Activated T-helper 2 cell treated with anti-CD3 and anti-CD28 coated beads, Interferon-gamma antibody, Interleukin-2, Interleukin-4, amounts not matched to agents 10 μg/mL and 5 μg/mL and 100 μg/mL, durations not matched to agents 14 hours and 24 hours and 36 hours (primary cell): ENCODE data around the gene ZNF786. TPM values are rescaled to one million over a fixed set of nuclear protein-coding genes. Genes with fewer than 3 reads are reported as not detected.
A peak's percentile ranks its signal among the peaks of the same experiment; 100 is the strongest.
"Not testable (repeated sequence)": the region's sequence is repeated elsewhere in the genome, so short reads cannot be mapped to it uniquely, and the experiment has no call there.

ENCODE experiments used
- DNase-seq: peaks from one replicate; pipeline ENCODE4 v3.0.0; 2021; ENCODE audit warnings: low spot score
- H3K27ac Mint-ChIP-seq: one replicate; pipeline ENCODE4 v1.8.0; 2021; ENCODE audit warnings: mixed read lengths
- H3K27me3 Mint-ChIP-seq: one replicate; pipeline ENCODE4 v1.8.0; 2021; ENCODE audit warnings: low read depth, mixed read lengths
- H3K36me3 Mint-ChIP-seq: one replicate; pipeline ENCODE4 v1.8.0; 2021; ENCODE audit warnings: low read depth, mixed read lengths
- H3K4me1 Mint-ChIP-seq: one replicate; pipeline ENCODE4 v1.8.0; 2021; ENCODE audit warnings: low read depth, mixed read lengths
- H3K4me3 Mint-ChIP-seq: one replicate; pipeline ENCODE4 v1.8.0; 2021; ENCODE audit warnings: low read depth, mild to moderate bottlenecking, moderate library complexity, mixed read lengths
- H3K9me3 Mint-ChIP-seq: one replicate; pipeline ENCODE4 v1.8.0; 2021; ENCODE audit warnings: mixed read lengths
- intact Hi-C: fragments of 100-400 bp; cut with micrococcal nuclease; formaldehyde crosslinking; loops from one replicate; pipeline ENCODE4 v1.15.1; 2023
- total RNA-seq: library from RNA; stranded (reverse); gene quantifications from 2 replicates; pipeline ENCODE4 v1.2.3, GENCODE V29; 2022

Gene ZNF786
- total RNA-seq, 1 donor from 2014 or later: 10.0 TPM

- Mint-ChIP-seq H3K27ac (no peak overlapping the region), H3K9me3 (no peaks in the 10 kb centered on the region), H3K4me1 (no peaks in the 10 kb centered on the region), H3K4me3 (no peak overlapping the region), H3K27me3 (no peaks in the 10 kb centered on the region), H3K36me3 (no peaks in the 10 kb centered on the region)
- intact Hi-C loops: no loop called here
- DNase-seq: no peak
Observed at GRCh38 chr7:149103424-149103823, 12.9 kb upstream of the ZNF786 start.

DNA sequence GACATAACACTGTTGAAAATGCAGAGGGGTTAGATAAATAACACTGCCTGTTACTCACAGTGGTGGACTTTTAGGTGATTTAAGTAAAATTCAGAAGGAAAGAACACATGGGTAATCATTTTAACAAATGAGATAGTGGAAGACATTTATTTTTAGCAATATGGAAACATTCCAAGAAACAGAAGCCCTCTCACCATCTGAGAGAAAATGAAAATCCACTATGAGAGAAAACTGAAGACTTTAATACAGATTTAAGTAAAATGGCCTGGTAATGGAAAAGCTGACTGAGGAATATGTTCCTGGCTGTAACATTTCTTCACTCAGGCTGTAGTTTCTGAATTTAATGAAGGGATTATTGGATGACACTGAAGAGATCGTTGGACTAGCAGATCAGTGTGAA lies 12.1 kb upstream of the ZNF786 start:
- H3K27me3 Mint-ChIP-seq: no peaks in the 10 kb centered on the region

DNA sequence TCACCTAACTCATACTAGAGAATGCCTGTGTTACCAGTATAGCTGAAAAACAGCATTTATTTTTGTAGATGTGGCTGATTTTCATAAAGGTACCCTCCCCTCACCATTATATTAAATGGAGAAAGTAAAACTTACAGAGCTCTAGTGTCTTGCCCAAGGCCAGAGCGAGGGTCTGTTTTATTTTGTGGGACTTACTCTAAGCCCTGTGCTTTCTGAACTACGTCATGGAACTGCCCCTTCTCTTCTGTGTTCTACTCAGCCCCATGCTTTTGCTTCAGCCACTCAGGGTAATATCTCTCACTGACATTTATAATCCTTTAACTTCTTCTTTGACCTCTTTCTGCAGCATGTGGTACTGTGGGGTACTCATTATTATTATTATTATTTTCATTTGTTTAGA lies 10.3 kb upstream of the ZNF786 start:
- no peak for DNase-seq
- no peaks in the 10 kb centered on the region for H3K4me1 Mint-ChIP-seq
- H3K36me3 Mint-ChIP-seq: no peaks in the 10 kb centered on the region
- H3K4me3 Mint-ChIP-seq: no peak overlapping the region
- H3K9me3 Mint-ChIP-seq: no peaks in the 10 kb centered on the region
- no peak overlapping the region for H3K27ac Mint-ChIP-seq
- intact Hi-C loops: no loop called here
- no peaks in the 10 kb centered on the region for H3K27me3 Mint-ChIP-seq

More for the DNA sequence above, 12.1 kb upstream of the ZNF786 start:
- H3K9me3 Mint-ChIP-seq: no peaks in the 10 kb centered on the region
- no peak overlapping the region for H3K4me3 Mint-ChIP-seq
- no peaks in the 10 kb centered on the region for H3K4me1 Mint-ChIP-seq
- intact Hi-C loops: no loop called here
- DNase-seq: no peak
- H3K36me3 Mint-ChIP-seq: no peaks in the 10 kb centered on the region
- no peak overlapping the region for H3K27ac Mint-ChIP-seq

DNA sequence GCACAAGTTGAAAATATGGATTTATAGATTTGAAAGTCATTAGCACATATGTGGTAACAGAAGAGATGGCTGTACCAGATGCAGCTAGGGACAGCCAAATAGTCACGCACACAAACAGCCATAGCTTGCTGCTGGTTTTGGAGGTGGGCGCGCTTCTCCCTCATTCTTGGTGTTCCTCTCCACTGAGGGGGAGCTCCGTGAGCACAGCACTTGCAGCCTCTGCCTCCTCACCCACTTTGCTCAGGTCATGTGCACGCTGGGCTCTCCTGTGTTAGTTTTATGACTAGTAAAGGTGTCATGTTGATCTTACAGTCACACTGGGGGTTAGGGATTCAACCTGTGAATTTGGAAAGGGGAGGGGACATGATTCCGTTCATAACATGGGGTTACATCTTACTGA lies 8.5 kb upstream of the ZNF786 start:
- H3K4me1 Mint-ChIP-seq: no peaks in the 10 kb centered on the region
- no peaks in the 10 kb centered on the region for H3K27me3 Mint-ChIP-seq
- no peak overlapping the region for H3K4me3 Mint-ChIP-seq
- H3K27ac Mint-ChIP-seq: no peak overlapping the region
- H3K9me3 Mint-ChIP-seq: no peaks in the 10 kb centered on the region
- DNase-seq: no peak
- intact Hi-C loops: no loop called here
- no peaks in the 10 kb centered on the region for H3K36me3 Mint-ChIP-seq

DNA sequence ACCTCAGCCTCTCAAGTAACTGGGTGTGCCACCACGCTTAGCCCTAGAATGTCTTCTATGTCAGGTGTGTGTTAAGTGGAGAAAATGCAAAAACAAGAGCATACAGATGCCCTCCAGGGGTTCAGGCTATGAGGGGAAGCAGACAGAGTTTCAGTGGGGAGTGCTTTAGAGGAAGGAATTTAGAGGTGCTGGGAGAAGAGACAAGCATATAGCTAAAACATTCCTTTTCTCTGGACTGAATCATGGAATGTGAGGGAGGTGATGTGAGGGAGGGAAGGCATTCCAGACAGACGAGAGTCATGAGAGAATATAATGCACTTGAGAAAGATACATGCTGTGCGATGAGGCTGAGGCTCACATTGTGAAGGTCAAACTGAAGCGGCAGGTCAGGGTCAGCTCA lies 6.6 kb upstream of the ZNF786 start:
- no peak for DNase-seq
- Mint-ChIP-seq H3K27me3 (no peaks in the 10 kb centered on the region), H3K9me3 (no peaks in the 10 kb centered on the region), H3K4me1 (peaks cover 2% of the 10 kb centered on the region), H3K4me3 (no peak overlapping the region), H3K27ac (no peak overlapping the region), H3K36me3 (no peaks in the 10 kb centered on the region)
- intact Hi-C loops: no loop called here

- peaks cover 9% of the 10 kb centered on the region for H3K4me1 Mint-ChIP-seq
- H3K36me3 Mint-ChIP-seq: peaks cover 8% of the 10 kb centered on the region
- DNase-seq: no peak
- H3K9me3 Mint-ChIP-seq: no peaks in the 10 kb centered on the region
- no peaks in the 10 kb centered on the region for H3K27me3 Mint-ChIP-seq
- H3K4me3 Mint-ChIP-seq: no peak overlapping the region
- H3K27ac Mint-ChIP-seq: peak overlapping the region; percentile 42
- intact Hi-C loops: no loop called here
Observed at GRCh38 chr7:149093228-149093627, 2.7 kb upstream of the ZNF786 start.

GRCh38 chr7:149092244-149092643 lies 1.7 kb upstream of the ZNF786 start:
- H3K9me3 Mint-ChIP-seq, DNase-seq, H3K27me3 Mint-ChIP-seq, intact Hi-C loops: not testable (repeated sequence)
- Mint-ChIP-seq H3K36me3 (peaks cover 13% of the 10 kb centered on the region), H3K4me3 (peak overlapping the region; percentile 21), H3K27ac (peak overlapping the region; percentile 49), H3K4me1 (peaks cover 12% of the 10 kb centered on the region)

GRCh38 chr7:149087376-149087775 lies 3.1 kb downstream of the ZNF786 start:
- peaks cover 10% of the 10 kb centered on the region for H3K4me1 Mint-ChIP-seq
- intact Hi-C loops: no loop called here
- DNase-seq: no peak
- H3K9me3 Mint-ChIP-seq: peaks cover 17% of the 10 kb centered on the region
- no peak overlapping the region for H3K27ac Mint-ChIP-seq
- H3K4me3 Mint-ChIP-seq: no peak overlapping the region
- H3K36me3 Mint-ChIP-seq: peaks cover 46% of the 10 kb centered on the region
- H3K27me3 Mint-ChIP-seq: no peaks in the 10 kb centered on the region

GRCh38 chr7:149085866-149086265 lies 4.7 kb downstream of the ZNF786 start:
- no peak for DNase-seq
- Mint-ChIP-seq H3K4me3 (no peak overlapping the region), H3K27ac (no peak overlapping the region), H3K27me3 (no peaks in the 10 kb centered on the region), H3K4me1 (peaks cover 7% of the 10 kb centered on the region), H3K9me3 (peaks cover 17% of the 10 kb centered on the region), H3K36me3 (peaks cover 46% of the 10 kb centered on the region)
- intact Hi-C loops: no loop called here

DNA sequence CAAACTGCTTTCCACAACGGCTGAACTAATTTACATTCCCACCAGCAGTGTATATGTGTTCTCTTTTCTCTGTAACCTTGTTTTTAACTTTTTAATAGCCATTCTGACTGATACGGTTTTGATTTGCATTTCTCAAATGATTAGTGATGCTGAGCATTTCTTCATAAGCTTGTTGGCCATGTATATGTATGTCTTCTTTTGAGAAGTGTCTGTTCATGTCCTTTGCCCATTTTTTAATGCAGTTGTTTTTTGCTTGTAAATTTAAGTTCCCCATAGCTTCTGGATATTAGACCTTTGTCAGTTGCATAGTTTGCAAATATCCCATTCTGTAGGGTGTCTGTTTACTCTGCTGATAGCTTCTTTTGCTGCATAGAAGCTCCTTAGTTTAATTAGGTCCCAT lies 6.1 kb downstream of the ZNF786 start:
- H3K9me3 Mint-ChIP-seq: peaks cover 17% of the 10 kb centered on the region
- no peak overlapping the region for H3K27ac Mint-ChIP-seq
- no peaks in the 10 kb centered on the region for H3K27me3 Mint-ChIP-seq
- intact Hi-C loops: no loop called here
- H3K4me3 Mint-ChIP-seq: no peak overlapping the region
- peaks cover 2% of the 10 kb centered on the region for H3K4me1 Mint-ChIP-seq
- H3K36me3 Mint-ChIP-seq: peaks cover 46% of the 10 kb centered on the region
- no peak for DNase-seq

DNA sequence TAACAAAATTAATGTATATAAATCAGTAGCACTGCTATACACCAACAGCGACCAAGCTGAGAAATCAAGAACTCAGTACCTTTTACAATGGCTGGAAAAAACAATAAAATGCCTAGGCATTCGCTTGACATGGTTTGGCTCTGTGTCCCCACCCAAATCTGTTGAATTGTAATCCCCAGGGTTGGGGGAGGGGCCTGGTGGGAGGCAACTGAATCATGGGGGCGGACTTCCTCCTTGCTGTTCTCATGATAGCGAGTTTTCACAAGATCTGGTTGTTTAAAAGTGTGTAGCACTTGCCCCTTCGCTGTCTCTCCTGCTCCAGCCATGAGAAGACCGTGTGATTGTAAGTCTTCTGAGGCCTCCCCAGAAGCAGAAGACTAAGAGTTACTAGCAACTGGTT lies 8.6 kb downstream of the ZNF786 start:
- H3K4me1 Mint-ChIP-seq: no peaks in the 10 kb centered on the region
- H3K9me3 Mint-ChIP-seq: peaks cover 17% of the 10 kb centered on the region
- H3K27ac Mint-ChIP-seq: no peak overlapping the region
- peaks cover 49% of the 10 kb centered on the region for H3K36me3 Mint-ChIP-seq
- DNase-seq: no peak
- no peak overlapping the region for H3K4me3 Mint-ChIP-seq
- intact Hi-C loops: no loop called here
- no peaks in the 10 kb centered on the region for H3K27me3 Mint-ChIP-seq

- H3K9me3 Mint-ChIP-seq: no peaks in the 10 kb centered on the region
- peaks cover 5% of the 10 kb centered on the region for H3K4me1 Mint-ChIP-seq
- H3K36me3 Mint-ChIP-seq: peaks cover 34% of the 10 kb centered on the region
- no peaks in the 10 kb centered on the region for H3K27me3 Mint-ChIP-seq
- intact Hi-C loops: no loop called here
- no peak overlapping the region for H3K4me3 Mint-ChIP-seq
- DNase-seq: no peak
- no peak overlapping the region for H3K27ac Mint-ChIP-seq
Observed at GRCh38 chr7:149077594-149077993, 12.9 kb downstream of the ZNF786 start.

GRCh38 chr7:149075286-149075685 lies 15.2 kb downstream of the ZNF786 start:
- intact Hi-C loops: no loop called here
- peaks cover 41% of the 10 kb centered on the region for H3K36me3 Mint-ChIP-seq
- no peaks in the 10 kb centered on the region for H3K27me3 Mint-ChIP-seq
- peaks cover 5% of the 10 kb centered on the region for H3K4me1 Mint-ChIP-seq
- H3K4me3 Mint-ChIP-seq: no peak overlapping the region
- H3K27ac Mint-ChIP-seq: no peak overlapping the region
- DNase-seq: no peak
- H3K9me3 Mint-ChIP-seq: no peaks in the 10 kb centered on the region
